ENCODE measurements around the gene CACNA2D3. TPM values are rescaled to one million over a fixed set of nuclear protein-coding genes. Genes with fewer than 3 reads are reported as not detected.

The CACNA2D3 gene
- total RNA-seq, 2 donors from 2014 or later: 0.97 TPM; not detected in 1

GRCh38 chr3:54960701-54961100 is 838.3 kb downstream of the CACNA2D3 start:
- no peaks in the 10 kb centered on the region for H3K9me3 Mint-ChIP-seq
- no peak for DNase-seq
- Histone ChIP-seq H3K27me3 (ENCODE audit: control insufficient read depth, insufficient read depth, low read length, poor library complexity, severe bottlenecking) (no peaks in the 10 kb centered on the region), H3K36me3 (ENCODE audit: control insufficient read depth, insufficient read depth, low read length) (no peaks in the 10 kb centered on the region), H3K9me3 (ENCODE audit: control insufficient read depth, low read length) (no peaks in the 10 kb centered on the region), H3K27ac (ENCODE audit: low read depth, low read length) (no peak overlapping the region), H3K4me1 (ENCODE audit: control insufficient read depth, insufficient read depth, low read length) (peaks cover 33% of the 10 kb centered on the region), H3K4me3 (ENCODE audit: low read length) (no peak overlapping the region), H3K9ac (ENCODE audit: extremely low read depth, low read length, poor library complexity, severe bottlenecking) (no peak overlapping the region)
- 82 to 91% methylated on average over 3 to 4 of the region's 4 CpGs for WGBS, 2 experiments (ENCODE audit: insufficient coverage in 1 of 2, insufficient read length in 1 of 2)
- H3K27me3 Mint-ChIP-seq (ENCODE audit: insufficient read depth): no peaks in the 10 kb centered on the region
- H3K36me3 Mint-ChIP-seq (ENCODE audit: low read depth): no peaks in the 10 kb centered on the region
- no peak overlapping the region for H3K27ac Mint-ChIP-seq
- no peak for TF ChIP-seq CTCF (conservative IDR thresholded peaks at IDR 0.05)
- no peak overlapping the region for H3K4me3 Mint-ChIP-seq
- peaks cover 57% of the 10 kb centered on the region for H3K4me1 Mint-ChIP-seq

GRCh38 chr3:54962200-54962599 is 839.8 kb downstream of the CACNA2D3 start:
- Histone ChIP-seq H3K9ac (ENCODE audit: extremely low read depth, low read length, poor library complexity, severe bottlenecking) (no peak overlapping the region), H3K4me3 (ENCODE audit: low read length) (no peak overlapping the region), H3K27me3 (ENCODE audit: control insufficient read depth, insufficient read depth, low read length, poor library complexity, severe bottlenecking) (no peaks in the 10 kb centered on the region), H3K36me3 (ENCODE audit: control insufficient read depth, insufficient read depth, low read length) (no peaks in the 10 kb centered on the region), H3K27ac (ENCODE audit: low read depth, low read length) (no peak overlapping the region), H3K4me1 (ENCODE audit: control insufficient read depth, insufficient read depth, low read length) (peaks cover 30% of the 10 kb centered on the region), H3K9me3 (ENCODE audit: control insufficient read depth, low read length) (no peaks in the 10 kb centered on the region)
- Mint-ChIP-seq H3K27me3 (ENCODE audit: insufficient read depth) (no peaks in the 10 kb centered on the region), H3K9me3 (no peaks in the 10 kb centered on the region), H3K4me3 (no peak overlapping the region), H3K27ac (no peak overlapping the region), H3K4me1 (peaks cover 56% of the 10 kb centered on the region), H3K36me3 (ENCODE audit: low read depth) (no peaks in the 10 kb centered on the region)
- WGBS, 2 experiments (ENCODE audit: insufficient coverage in 1 of 2, insufficient read length in 1 of 2): 93 to 100% methylated on average over 1 to 2 of the region's 2 CpGs
- no peak for TF ChIP-seq CTCF (conservative IDR thresholded peaks at IDR 0.05)
- DNase-seq: no peak

GRCh38 chr3:54963641-54964040 is 841.3 kb downstream of the CACNA2D3 start:
- Mint-ChIP-seq H3K36me3 (ENCODE audit: low read depth) (no peaks in the 10 kb centered on the region), H3K4me3 (no peak overlapping the region), H3K4me1 (peaks cover 69% of the 10 kb centered on the region), H3K27ac (no peak overlapping the region), H3K27me3 (ENCODE audit: insufficient read depth) (no peaks in the 10 kb centered on the region), H3K9me3 (no peaks in the 10 kb centered on the region)
- H3K27me3 ChIP-seq (ENCODE audit: control insufficient read depth, insufficient read depth, low read length, poor library complexity, severe bottlenecking): no peaks in the 10 kb centered on the region
- peak overlapping the region; percentile 32 for H3K4me3 ChIP-seq (ENCODE audit: low read length)
- peak; percentile 63 for DNase-seq
- H3K9ac ChIP-seq (ENCODE audit: extremely low read depth, low read length, poor library complexity, severe bottlenecking): no peak overlapping the region
- no peaks in the 10 kb centered on the region for H3K36me3 ChIP-seq (ENCODE audit: control insufficient read depth, insufficient read depth, low read length)
- H3K9me3 ChIP-seq (ENCODE audit: control insufficient read depth, low read length): no peaks in the 10 kb centered on the region
- TF ChIP-seq CTCF (conservative IDR thresholded peaks at IDR 0.05): peak; percentile 47
- peaks cover 34% of the 10 kb centered on the region for H3K4me1 ChIP-seq (ENCODE audit: control insufficient read depth, insufficient read depth, low read length)
- no peak overlapping the region for H3K27ac ChIP-seq (ENCODE audit: low read depth, low read length)
- 38 to 85% methylated on average over 1 to 3 of the region's 4 CpGs for WGBS, 2 experiments (ENCODE audit: insufficient coverage in 1 of 2, insufficient read length in 1 of 2)

Data from endodermal cell (in vitro differentiated cells).